ENCODE data around the gene PSMA8. TPM values are rescaled to one million over a fixed set of nuclear protein-coding genes. Genes with fewer than 3 reads are reported as not detected.
A peak's percentile ranks its signal among the peaks of the same experiment; 100 is the strongest.

PSMA8 gene
- total RNA-seq, 2 donors from 2014 or later, result not detected

DNA sequence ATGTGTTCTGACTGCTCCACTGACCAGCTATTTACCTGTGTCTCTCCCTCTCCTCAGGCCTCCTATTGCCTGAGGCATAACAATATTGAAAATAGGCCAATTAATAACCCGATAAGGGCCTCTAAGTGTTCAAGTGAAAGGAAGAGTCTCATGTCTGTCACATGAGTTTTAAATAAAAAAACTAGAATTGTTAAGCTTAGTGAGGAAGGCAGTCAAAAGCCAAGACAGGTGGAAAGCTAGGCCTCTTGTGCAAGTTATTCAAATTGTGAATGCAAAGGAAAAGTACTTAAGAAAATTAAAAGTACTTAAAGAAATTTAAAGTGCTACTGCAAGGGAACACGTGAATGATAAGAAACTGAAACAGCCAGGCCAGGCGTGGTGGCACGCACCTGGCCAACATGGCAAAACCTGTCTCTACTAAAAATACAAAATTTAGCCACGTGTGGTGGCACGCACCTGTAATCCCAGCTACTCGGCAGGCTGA is 47.7 kb downstream of the PSMA8 start:
- ATAC-seq (no peak), DNase-seq (no peak)
- no peak overlapping the region for H3K4me3 ChIP-seq
- no peaks in the 10 kb centered on the region for H3K27me3 ChIP-seq
- intact Hi-C loops (cut with DNase I), result no loop called here
- 77 to 87% methylated on average over 7 of the region's 7 CpGs for WGBS, 2 donors
- no peaks in the 10 kb centered on the region for H3K36me3 ChIP-seq (replicated peaks in 1 of 2; ENCODE audit: insufficient read depth in 1 of 2, low read depth in 2 of 2)
- H3K9me3 ChIP-seq, result no peaks in the 10 kb centered on the region
- no peaks in the 10 kb centered on the region for H3K4me1 ChIP-seq
- TF ChIP-seq, protein P1, sequence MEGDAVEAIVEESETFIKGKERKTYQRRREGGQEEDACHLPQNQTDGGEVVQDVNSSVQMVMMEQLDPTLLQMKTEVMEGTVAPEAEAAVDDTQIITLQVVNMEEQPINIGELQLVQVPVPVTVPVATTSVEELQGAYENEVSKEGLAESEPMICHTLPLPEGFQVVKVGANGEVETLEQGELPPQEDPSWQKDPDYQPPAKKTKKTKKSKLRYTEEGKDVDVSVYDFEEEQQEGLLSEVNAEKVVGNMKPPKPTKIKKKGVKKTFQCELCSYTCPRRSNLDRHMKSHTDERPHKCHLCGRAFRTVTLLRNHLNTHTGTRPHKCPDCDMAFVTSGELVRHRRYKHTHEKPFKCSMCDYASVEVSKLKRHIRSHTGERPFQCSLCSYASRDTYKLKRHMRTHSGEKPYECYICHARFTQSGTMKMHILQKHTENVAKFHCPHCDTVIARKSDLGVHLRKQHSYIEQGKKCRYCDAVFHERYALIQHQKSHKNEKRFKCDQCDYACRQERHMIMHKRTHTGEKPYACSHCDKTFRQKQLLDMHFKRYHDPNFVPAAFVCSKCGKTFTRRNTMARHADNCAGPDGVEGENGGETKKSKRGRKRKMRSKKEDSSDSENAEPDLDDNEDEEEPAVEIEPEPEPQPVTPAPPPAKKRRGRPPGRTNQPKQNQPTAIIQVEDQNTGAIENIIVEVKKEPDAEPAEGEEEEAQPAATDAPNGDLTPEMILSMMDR (IDR thresholded peaks at IDR 0.05), result no peak
- TF ChIP-seq POLR2A (IDR thresholded peaks at IDR 0.05), result no peak
- H3K27ac ChIP-seq, result no peak overlapping the region

DNA sequence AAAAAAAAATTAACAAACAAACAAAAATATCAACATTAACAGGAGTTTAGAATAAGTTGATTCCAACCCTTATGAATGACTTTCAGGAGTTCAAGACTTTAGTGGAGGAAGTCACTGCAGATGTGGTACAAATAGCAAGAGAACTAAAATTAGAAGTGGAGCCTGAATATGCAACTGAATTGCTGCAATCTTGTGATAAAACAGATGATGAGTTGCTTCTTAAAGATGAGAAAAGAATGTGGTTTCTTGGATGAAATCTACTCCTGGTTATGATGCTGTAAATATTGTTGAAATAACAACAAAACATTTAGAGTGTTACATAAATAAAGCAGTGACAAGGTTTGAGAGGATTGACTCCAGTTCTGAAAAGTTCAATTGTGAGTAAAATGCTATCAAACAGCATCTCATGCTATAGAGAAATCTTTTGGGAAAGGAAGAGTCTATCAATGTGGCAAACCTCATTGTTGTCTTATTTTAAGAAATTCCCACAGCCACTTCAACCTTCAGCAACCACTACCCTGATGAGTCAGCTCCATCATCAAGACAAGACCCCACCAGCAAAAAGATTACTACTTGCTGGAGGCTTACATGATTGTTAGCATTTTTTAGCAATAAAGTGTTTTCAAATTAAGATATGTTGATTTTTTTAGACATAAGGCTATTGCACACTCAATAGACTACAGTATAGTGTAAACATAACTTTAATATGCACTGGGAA is 49.9 kb downstream of the PSMA8 start:
- Histone ChIP-seq H3K4me1 (no peaks in the 10 kb centered on the region), H3K9me3 (no peaks in the 10 kb centered on the region), H3K27me3 (no peaks in the 10 kb centered on the region), H3K27ac (no peak overlapping the region), H3K36me3 (replicated peaks in 1 of 2; ENCODE audit: insufficient read depth in 1 of 2, low read depth in 2 of 2) (no peaks in the 10 kb centered on the region), H3K4me3 (no peak overlapping the region)
- intact Hi-C loops (cut with DNase I), result no loop called here
- no peak for ATAC-seq
- DNase-seq, result no peak
- TF ChIP-seq POLR2A (IDR thresholded peaks at IDR 0.05), result no peak
- TF ChIP-seq, protein P1 (IDR thresholded peaks at IDR 0.05), result no peak

DNA sequence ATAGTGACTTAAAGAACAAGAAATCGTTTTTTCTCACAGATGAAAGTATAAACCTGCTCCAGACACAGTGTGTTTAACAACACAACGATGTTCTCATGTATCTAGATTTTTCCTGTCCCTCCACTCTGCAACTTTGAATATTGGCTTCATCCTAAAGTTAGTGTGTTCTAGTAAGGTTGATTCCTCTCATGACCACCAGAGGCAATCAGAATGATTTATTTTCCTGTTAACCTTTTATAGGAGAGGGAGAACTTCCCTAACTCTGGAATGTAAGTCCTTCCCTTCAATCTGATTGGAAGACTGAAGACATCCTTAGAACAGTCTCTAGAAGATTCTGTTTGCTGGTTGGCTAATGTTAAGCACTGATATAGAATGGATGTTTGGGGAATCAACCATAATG is 51.6 kb downstream of the PSMA8 start:
- Histone ChIP-seq H3K36me3 (replicated peaks in 1 of 2; ENCODE audit: insufficient read depth in 1 of 2, low read depth in 2 of 2) (no peaks in the 10 kb centered on the region), H3K4me1 (no peaks in the 10 kb centered on the region), H3K9me3 (no peaks in the 10 kb centered on the region), H3K4me3 (no peak overlapping the region), H3K27me3 (no peaks in the 10 kb centered on the region), H3K27ac (no peak overlapping the region)
- DNase-seq (no peak), ATAC-seq (no peak)
- TF ChIP-seq, protein P1 (IDR thresholded peaks at IDR 0.05), result peak in 1 of 7 experiments; percentile 9
- no peak for TF ChIP-seq POLR2A (IDR thresholded peaks at IDR 0.05)
- WGBS, 2 donors, result 40 to 42% methylated on average over 2 of the region's 2 CpGs
- intact Hi-C loops (cut with DNase I), result no loop called here

DNA sequence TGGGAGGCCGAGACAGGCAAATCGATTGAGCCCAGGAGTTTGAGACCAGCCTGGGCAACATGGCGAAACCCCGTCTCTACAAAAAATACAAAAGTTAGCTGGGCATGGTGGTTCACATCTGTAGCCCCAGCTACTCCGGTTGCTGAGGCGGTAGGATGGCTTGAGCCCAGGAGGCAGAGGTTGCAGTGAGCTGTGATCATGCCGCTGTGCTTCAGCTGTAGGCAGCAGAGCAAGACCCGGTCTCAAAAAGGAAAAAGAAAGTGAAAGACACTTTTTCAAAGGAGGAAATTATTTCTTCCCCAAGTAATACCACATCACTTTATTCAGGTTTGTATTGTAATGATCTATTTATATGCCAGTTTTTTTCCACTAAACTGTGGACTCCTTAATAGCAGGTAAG is 56.8 kb downstream of the PSMA8 start:
- H3K4me1 ChIP-seq, result no peaks in the 10 kb centered on the region
- DNase-seq (no peak), ATAC-seq (no peak)
- no peaks in the 10 kb centered on the region for H3K9me3 ChIP-seq
- H3K27ac ChIP-seq, result no peak overlapping the region
- H3K4me3 ChIP-seq, result no peak overlapping the region
- TF ChIP-seq, protein P1 (IDR thresholded peaks at IDR 0.05), result no peak
- no peak for TF ChIP-seq POLR2A (IDR thresholded peaks at IDR 0.05)
- H3K36me3 ChIP-seq (replicated peaks in 1 of 2; ENCODE audit: insufficient read depth in 1 of 2, low read depth in 2 of 2), result no peaks in the 10 kb centered on the region
- intact Hi-C loops (cut with DNase I), result no loop called here
- no peaks in the 10 kb centered on the region for H3K27me3 ChIP-seq
- 63 to 76% methylated on average over 8 of the region's 8 CpGs for WGBS, 2 donors

DNA sequence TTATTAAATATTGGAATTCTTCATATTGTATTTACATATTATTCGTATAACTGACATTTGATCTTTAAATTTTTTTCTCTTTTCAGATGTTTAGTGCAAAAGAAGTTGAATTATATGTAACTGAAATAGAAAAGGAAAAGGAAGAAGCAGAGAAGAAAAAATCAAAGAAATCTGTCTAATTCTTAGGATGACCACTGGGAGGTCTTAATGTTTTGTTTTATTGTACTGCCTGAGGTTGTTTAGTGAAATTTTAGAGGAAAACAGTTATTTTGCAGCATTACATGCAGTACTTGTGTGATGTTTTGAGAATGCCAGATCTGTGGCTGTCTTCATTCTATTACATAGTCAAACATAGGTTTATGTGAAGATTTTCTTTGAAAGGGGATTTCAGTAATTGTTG is 58.6 kb downstream of the PSMA8 start:
- Histone ChIP-seq H3K27me3 (no peaks in the 10 kb centered on the region), H3K27ac (no peak overlapping the region), H3K4me3 (no peak overlapping the region), H3K9me3 (no peaks in the 10 kb centered on the region), H3K4me1 (no peaks in the 10 kb centered on the region), H3K36me3 (replicated peaks in 1 of 2; ENCODE audit: insufficient read depth in 1 of 2, low read depth in 2 of 2) (no peaks in the 10 kb centered on the region)
- TF ChIP-seq, protein P1 (IDR thresholded peaks at IDR 0.05), result no peak
- TF ChIP-seq POLR2A (IDR thresholded peaks at IDR 0.05), result no peak
- no peak for ATAC-seq
- intact Hi-C loops (cut with DNase I), result no loop called here
- WGBS, 2 donors, result 66 to 73% methylated on average over 1 of the region's 1 CpG
- DNase-seq, result no peak

Measured in body of pancreas (tissue), 4 donors.